Dermis microvascular lymphatic vessel endothelial cell (primary cell): Measurements from ENCODE around the gene DLGAP1. TPM values are rescaled to one million over a fixed set of nuclear protein-coding genes. Genes with fewer than 3 reads are reported as not detected.

ENCODE experiments used
- DNase-seq, 2 donors: peaks; one replicate each; pipeline versions ENCODE4 v3.0.0 to v3.0.0-alpha.2; 2010; ENCODE audit warnings: low read depth in 2 of 2
- total RNA-seq: library from RNA; depleted of rRNA; stranded (reverse); fragments of >200 nt; gene quantifications from 2 replicates; pipeline ENCODE4 v1.2.1, GENCODE V29; 2014

Gene DLGAP1
- total RNA-seq, 1 donor from 2014 or later: 0.13 TPM

- DNase-seq: no peak
Measured at GRCh38 chr18:3725115-3725514, 730.0 kb downstream of the DLGAP1 start.

DNA sequence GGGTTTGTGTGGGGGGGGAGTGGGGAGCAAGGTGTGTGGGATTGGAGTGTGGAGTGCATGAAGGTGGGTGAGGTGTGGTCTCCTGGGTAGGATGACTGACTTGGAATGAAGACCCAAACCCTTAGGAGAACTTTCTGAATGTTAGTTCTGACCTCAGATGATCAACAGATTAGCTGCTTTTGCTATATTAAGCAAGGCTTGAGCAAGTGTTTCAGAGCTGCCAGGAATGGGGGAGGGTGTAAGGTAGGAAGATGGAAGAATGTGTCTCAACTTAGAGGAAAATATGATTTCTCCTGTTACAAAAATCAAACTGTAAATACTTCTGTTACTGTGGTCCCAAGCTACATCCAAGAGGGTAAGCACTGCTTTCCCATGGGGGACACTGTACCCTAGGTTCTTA lies 731.6 kb downstream of the DLGAP1 start:
- DNase-seq: no peak

- no peak for DNase-seq
Measured at GRCh38 chr18:3722649-3723433, 732.3 kb downstream of the DLGAP1 start.

DNA sequence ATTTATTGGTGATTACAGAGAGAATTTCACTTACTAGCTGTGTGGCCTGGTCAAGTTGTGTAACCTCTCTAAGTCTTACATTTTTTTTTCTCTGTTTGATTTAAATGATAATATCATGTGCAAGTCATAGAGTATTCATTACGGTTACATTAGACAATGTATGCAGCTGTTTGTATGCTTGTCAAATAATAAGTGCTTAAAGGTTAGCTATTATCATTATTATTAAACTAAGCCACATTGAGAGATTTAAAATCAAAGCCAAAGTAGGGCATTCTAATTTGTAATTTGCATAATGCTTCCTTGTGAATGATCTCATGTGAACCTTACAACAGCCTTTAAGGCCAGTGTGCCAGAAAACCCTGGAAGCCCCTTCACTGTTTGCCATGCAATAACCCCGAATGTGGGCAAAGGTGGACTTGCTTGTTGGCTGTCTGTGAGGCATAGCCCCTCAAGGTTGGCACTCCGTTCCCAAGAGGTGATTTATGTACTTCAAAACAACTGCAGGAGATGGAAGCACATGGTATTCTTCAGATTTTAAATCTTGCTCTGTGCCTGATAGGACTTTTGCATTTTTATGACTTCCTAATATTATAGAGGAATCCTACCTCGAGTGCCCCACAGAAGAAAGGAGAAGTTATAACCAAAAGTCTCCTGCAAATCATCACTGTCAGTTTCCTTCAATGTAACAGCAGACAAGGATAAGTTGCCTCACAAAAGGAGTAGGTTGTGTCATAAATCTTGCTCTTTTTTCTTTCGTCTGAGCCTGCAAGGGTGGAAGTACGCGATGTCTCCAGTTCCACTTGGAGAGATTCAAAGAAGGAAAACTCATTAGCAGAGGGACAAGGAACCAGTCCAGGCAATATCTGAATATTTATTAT lies 733.1 kb downstream of the DLGAP1 start:
- DNase-seq: no peak

DNA sequence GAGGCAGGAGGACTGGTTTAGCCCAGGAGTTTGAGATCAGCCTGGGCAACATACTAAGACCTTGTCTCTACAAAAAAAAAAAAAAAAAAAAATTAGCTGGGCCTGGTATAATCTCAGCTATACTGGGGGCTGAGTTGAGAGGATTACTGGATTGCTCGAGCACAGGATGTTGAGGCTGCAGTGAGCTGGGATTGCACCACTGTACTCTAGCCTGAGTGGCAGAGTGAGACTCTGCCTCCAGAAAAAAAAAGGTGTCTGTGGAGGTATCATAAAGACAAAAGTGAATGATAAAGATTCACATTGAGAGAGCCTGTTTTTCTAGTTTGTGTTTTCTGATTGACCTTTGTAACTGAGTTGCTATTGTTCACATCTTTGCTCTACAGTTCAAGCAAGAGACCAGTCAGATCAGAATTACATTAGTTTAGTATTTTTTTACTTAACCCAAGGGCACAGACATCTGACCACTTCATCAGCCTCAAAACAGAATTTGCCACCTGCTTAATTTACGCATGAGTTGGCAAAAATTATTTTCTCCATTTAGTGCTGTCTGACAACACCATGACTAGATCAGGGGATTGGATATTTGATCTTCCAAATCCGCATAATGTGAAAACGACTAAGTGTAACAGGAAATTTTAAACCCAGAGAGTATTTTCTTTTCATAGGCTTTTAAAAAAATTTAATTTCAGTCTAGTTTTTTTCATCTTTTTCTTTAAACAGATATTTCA lies 734.1 kb downstream of the DLGAP1 start:
- DNase-seq: no peak

DNA sequence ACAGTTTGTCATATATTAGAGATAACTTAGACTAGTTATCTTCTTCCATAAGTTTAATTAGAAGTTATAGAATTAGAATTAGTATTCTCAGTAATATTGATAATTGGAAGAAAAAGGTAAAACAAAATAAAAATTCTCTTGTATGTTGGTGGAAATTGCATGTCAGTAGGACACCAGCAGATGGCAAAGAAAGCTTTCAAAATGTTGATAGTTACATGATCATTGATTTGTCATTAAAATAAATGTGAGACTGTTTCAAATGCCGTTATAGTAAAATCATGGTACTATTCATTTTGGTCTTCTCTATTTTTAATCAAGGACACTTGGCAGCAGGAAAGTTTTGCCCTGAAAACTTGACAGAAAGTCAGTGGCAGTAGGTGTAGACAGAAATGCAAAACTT lies 734.9 kb downstream of the DLGAP1 start:
- DNase-seq: no peak

DNA sequence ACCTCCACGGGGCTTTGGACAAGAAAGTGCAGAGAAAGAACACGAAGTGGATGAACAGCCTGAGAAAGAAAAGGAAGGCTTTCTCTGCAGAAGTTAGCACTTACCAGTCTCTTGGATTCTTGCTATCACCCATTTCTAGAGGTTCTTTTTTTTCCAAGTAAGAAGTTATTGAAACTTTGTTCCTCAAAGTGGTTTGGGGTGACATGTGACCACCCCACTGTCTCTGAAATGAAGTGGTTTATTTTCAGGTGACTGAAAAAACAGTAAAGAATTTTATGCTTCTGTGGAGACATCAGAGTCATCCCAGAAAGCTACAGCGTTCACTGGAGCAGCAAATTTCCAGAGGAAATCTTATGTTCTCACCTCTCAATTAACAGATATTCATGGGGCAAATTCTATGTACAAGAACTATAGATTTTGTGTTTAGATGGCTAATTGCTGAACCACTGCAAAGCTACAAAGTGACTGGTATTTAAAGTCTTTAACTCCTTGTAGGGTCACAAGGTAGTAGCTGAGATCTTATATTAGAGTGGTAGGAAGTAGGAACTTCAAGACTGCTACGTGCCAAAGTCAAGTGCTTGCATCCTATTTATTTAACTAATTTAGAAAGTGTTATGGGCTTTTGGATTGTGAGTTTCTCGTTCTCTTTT lies 737.6 kb downstream of the DLGAP1 start:
- DNase-seq: no peak

GRCh38 chr18:3716116-3716660 lies 738.9 kb downstream of the DLGAP1 start:
- no peak for DNase-seq

GRCh38 chr18:3715231-3716080 lies 739.7 kb downstream of the DLGAP1 start:
- no peak for DNase-seq

DNA sequence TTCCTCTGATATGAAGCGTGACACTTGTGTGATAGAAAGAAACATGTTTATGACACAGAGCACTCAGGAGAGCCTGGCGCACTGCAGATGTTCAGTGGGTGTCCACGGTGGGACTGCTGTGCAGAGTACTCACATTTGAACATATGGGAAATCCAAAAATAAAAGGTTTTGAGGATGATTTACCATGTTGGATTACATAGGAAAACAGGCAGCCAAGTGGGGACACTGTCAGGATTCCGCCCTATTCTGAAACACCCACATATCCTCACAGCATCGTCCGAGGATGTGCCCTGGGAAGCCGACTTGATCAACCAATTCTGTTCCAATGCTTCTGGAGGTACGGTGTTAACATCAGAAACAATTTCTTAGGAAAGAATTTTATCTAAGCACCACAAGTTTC lies 741.4 kb downstream of the DLGAP1 start:
- no peak for DNase-seq

DNA sequence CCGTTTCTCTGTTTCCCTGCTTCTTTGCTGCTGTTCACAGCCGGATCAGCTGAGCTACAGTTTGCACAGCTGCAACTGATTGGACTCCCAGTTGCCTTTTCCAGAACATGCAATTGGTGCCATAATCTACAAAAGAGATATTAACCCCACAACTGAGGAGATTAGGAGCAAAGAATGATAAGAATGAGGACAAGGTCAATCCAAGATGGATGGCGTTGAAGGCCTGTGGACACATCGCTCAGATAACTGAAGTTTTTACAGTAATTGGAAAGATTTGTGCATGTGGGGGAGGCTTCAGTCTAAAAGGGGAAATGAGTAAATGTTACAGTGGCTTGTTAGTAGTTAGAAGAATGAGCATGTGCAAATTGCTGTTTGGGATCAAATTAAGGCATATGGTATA lies 741.9 kb downstream of the DLGAP1 start:
- DNase-seq: no peak

GRCh38 chr18:3712491-3712890 lies 742.6 kb downstream of the DLGAP1 start:
- DNase-seq: no peak

- DNase-seq: peak; percentile 50 to 94
Measured at GRCh38 chr18:3710712-3711301, 744.3 kb downstream of the DLGAP1 start.

DNA sequence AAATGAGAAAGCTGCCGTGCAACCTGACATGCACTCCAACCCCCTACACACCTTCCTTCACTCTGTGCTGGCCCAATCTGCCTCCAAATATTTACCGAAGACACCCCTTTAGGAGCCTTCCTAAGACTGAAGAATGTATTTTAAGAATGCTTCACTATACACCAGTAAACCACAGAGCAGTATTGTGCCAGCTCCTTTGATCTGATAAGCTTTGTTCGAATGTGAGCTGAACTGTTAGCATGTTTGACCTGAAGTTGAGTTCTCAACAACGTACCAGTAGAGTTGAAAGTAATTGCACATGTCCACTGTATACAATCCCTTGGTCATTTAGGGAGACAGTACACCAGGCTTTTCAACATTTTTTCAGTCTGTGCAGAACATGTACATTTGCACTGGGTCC lies 745.9 kb downstream of the DLGAP1 start:
- DNase-seq: no peak

DNA sequence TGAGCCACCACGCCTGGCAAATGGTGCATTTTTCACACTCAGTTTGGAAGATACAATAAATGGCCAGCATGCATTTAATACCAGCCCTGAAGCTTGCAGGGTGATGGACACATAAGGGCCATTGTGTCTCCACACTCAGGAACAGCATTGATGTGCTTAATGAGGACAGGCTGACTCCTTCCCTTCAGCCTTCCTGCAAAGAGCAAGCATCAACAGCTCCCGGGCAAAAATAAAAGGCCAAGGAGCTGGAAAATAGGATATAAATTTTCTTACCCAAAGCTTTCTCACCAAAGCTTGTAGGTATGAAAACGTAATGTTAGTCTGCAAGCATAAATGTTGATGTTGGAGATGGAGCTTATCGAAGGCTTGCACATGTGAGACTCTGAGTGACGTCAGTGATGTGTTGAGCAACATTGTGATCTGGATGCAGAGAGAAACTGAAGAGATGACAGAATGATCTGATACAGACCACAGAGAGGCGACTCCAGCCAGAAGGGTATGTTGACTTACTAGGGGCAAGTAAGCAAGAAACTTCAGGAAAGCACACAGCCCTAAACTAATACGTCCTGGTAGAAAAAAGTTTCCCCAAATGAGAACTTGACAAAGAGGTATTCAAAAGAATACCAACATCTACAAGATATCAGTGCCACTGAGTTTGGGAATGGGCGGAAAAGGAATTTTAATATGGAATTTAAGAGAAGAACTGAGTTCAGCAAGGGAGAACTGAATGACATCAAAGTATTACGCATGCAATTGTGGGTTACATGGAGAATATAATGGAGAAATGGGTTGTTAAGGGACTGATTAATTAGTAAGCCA lies 748.6 kb downstream of the DLGAP1 start:
- DNase-seq: no peak

GRCh38 chr18:3704556-3705344 lies 750.4 kb downstream of the DLGAP1 start:
- DNase-seq: no peak

GRCh38 chr18:3703732-3704176 lies 751.4 kb downstream of the DLGAP1 start:
- DNase-seq: peak; percentile 14 to 43
